GM18526 (cell line): ENCODE data around the gene ELMO3.

Experiments
- POLR2A ChIP-seq: IDR thresholded peaks from 3 replicates; pipeline ENCODE4 v1.6.1; 2011; ENCODE audit not compliant: insufficient read length; ENCODE audit errors: extremely low read depth

The ELMO3 gene

GRCh38 chr16:67170168-67170948 lies 28.6 kb upstream of the ELMO3 start, which contains the start of gene NOL3:
Gene NOL3, plus strand, starts transcription at chr16:67170538.
- TF ChIP-seq POLR2A = peak; percentile 45

- TF ChIP-seq POLR2A = no peak
Observed at GRCh38 chr16:67170949-67171649, 27.8 kb upstream of the ELMO3 start.

- no peak for TF ChIP-seq POLR2A
Observed at GRCh38 chr16:67173323-67173722, 25.6 kb upstream of the ELMO3 start.

- TF ChIP-seq POLR2A = no peak
Observed at GRCh38 chr16:67173808-67174705, 24.9 kb upstream of the ELMO3 start.

GRCh38 chr16:67174706-67175231 lies 24.2 kb upstream of the ELMO3 start:
- TF ChIP-seq POLR2A = no peak

- TF ChIP-seq POLR2A = no peak
Observed at GRCh38 chr16:67176662-67177061, 22.3 kb upstream of the ELMO3 start.

- no peak for TF ChIP-seq POLR2A
Observed at GRCh38 chr16:67177743-67178699, 20.9 kb upstream of the ELMO3 start.

- TF ChIP-seq POLR2A = no peak
Observed at GRCh38 chr16:67179421-67180080, 19.4 kb upstream of the ELMO3 start.

GRCh38 chr16:67180166-67180565 lies 18.8 kb upstream of the ELMO3 start:
- TF ChIP-seq POLR2A = no peak

- TF ChIP-seq POLR2A = no peak
Observed at GRCh38 chr16:67181346-67181745, 17.6 kb upstream of the ELMO3 start.

GRCh38 chr16:67182288-67182687 lies 16.6 kb upstream of the ELMO3 start:
- no peak for TF ChIP-seq POLR2A

GRCh38 chr16:67183284-67183626 lies 15.7 kb upstream of the ELMO3 start:
- no peak for TF ChIP-seq POLR2A

- peak; percentile 48 for TF ChIP-seq POLR2A
Observed at GRCh38 chr16:67183627-67184452, 15.1 kb upstream of the ELMO3 start, which contains the start of gene MATCAP1. Gene MATCAP1, minus strand, starts transcription at chr16:67183963. Its CDS starts 3,353 bp downstream, at chr16:67180610.
